Body of pancreas (tissue), 4 donors: ENCODE results near the gene SAYSD1. TPM values are rescaled to one million over a fixed set of nuclear protein-coding genes. Genes with fewer than 3 reads are reported as not detected.

ENCODE experiments used
- ATAC-seq: fragments of 150-250 bp; one replicate; pipeline ENCODE4 v1.9.1; 2016
- DNase-seq, 4 donors: peaks; one replicate each; pipeline ENCODE4 v3.0.0-alpha.2; 2019
- H3K27ac ChIP-seq, 4 donors: fragments of 200-600 bp; sonication (generic); 1 replicate in 3 of 4; 2 replicates in 1 of 4; pipeline versions ENCODE4 v1.5.1 to v1.6.1; 2016 to 2019; ENCODE audit warnings: mild to moderate bottlenecking in 1 of 4, mixed read lengths in 1 of 4, moderate library complexity in 1 of 4
- H3K27me3 ChIP-seq, 2 donors: fragments of 200-600 bp; sonication (generic); one replicate each; pipeline ENCODE4 v1.6.0; 2016; ENCODE audit warnings: mild to moderate bottlenecking in 1 of 2
- H3K36me3 ChIP-seq, 2 donors: fragments of 200-600 bp; sonication (generic); replicated peaks in 1 of 2; 2 replicates each; pipeline ENCODE4 v1.5.1; 2016; ENCODE audit warnings: low read depth in 2 of 2; ENCODE audit not compliant: insufficient read depth in 1 of 2
- H3K4me1 ChIP-seq: fragments of 200-600 bp; sonication (generic); one replicate; pipeline ENCODE4 v1.6.0; 2016
- H3K4me3 ChIP-seq, 2 donors: fragments of 200-600 bp; sonication (generic); 1 replicate in 1 of 2; 2 replicates in 1 of 2; pipeline ENCODE4 v1.5.1; 2016 to 2019
- H3K9me3 ChIP-seq, 3 donors: fragments of 200-600 bp; sonication (generic); 1 replicate in 2 of 3; 2 replicates in 1 of 3; pipeline ENCODE4 v1.5.1; 2016
- CTCF ChIP-seq, 7 experiments: fragments of 450-650 bp in 4 of 7; fragments of 200-600 bp in 3 of 7; sonication (generic) in 3 of 7; IDR thresholded peaks; one replicate each; pipeline ENCODE4 v1.5.1; 2016 to 2019; ENCODE audit warnings: antibody characterized with exemption in 7 of 7
- POLR2A ChIP-seq, 3 donors: fragments of 450-650 bp; IDR thresholded peaks; one replicate each; pipeline ENCODE4 v1.6.1; 2016; ENCODE audit warnings: antibody characterized with exemption in 3 of 3, mild to moderate bottlenecking in 2 of 3
- WGBS, 2 donors: methylation state at CpG; one replicate each; pipeline ENCODE4 v1.1.5; 2017; 5-methylcytosine and 5-hydroxymethylcytosine counted together
- intact Hi-C: fragments of 100-400 bp; cut with DNase I; formaldehyde crosslinking; loops from one replicate; pipeline ENCODE4 v1.15.1; 2023
- total RNA-seq, 2 donors: library from RNA; depleted of rRNA; stranded (reverse); fragments of >200 nt; gene quantifications; one replicate each; pipeline ENCODE4 v1.1.0, GENCODE V29; 2016

Gene SAYSD1
- total RNA-seq, 2 donors from 2014 or later, result 9.2 to 11.4 TPM

GRCh38 chr6:39085129-39085797, 29.7 kb downstream of the SAYSD1 start:
- Histone ChIP-seq H3K27me3 (no peaks in the 10 kb centered on the region), H3K36me3 (no peaks in the 10 kb centered on the region), H3K9me3 (no peaks in the 10 kb centered on the region), H3K4me3 (no peak overlapping the region), H3K4me1 (peaks cover 4% of the 10 kb centered on the region), H3K27ac (no peak overlapping the region)
- 84 to 91% methylated on average over 5 of the region's 5 CpGs for WGBS, 2 donors
- no peak for ATAC-seq
- DNase-seq, result no peak
- intact Hi-C loops, result no loop called here
- TF ChIP-seq CTCF (IDR thresholded peaks at IDR 0.05), result no peak
- no peak for TF ChIP-seq POLR2A (IDR thresholded peaks at IDR 0.05)

- intact Hi-C loops, result no loop called here
- peaks cover 4% of the 10 kb centered on the region for H3K4me1 ChIP-seq
- DNase-seq (no peak), ATAC-seq (no peak)
- H3K4me3 ChIP-seq, result no peak overlapping the region
- 78 to 84% methylated on average over 5 to 7 of the region's 7 CpGs for WGBS, 2 donors
- no peaks in the 10 kb centered on the region for H3K9me3 ChIP-seq
- H3K36me3 ChIP-seq, result no peaks in the 10 kb centered on the region
- no peak for TF ChIP-seq POLR2A (IDR thresholded peaks at IDR 0.05)
- TF ChIP-seq CTCF (IDR thresholded peaks at IDR 0.05), result no peak
- H3K27me3 ChIP-seq, result no peaks in the 10 kb centered on the region
- no peak overlapping the region for H3K27ac ChIP-seq
These were observed 30.5 kb downstream of the SAYSD1 start for GRCh38 chr6:39084506-39084905.

GRCh38 chr6:39083231-39083634, 31.8 kb downstream of the SAYSD1 start:
- H3K9me3 ChIP-seq, result no peaks in the 10 kb centered on the region
- TF ChIP-seq CTCF (IDR thresholded peaks at IDR 0.05) (no peak), POLR2A (IDR thresholded peaks at IDR 0.05) (no peak)
- no peaks in the 10 kb centered on the region for H3K27me3 ChIP-seq
- no peak overlapping the region for H3K27ac ChIP-seq
- H3K4me1 ChIP-seq, result peaks cover under 1% of the 10 kb centered on the region
- no peak for ATAC-seq
- intact Hi-C loops, result no loop called here
- no peaks in the 10 kb centered on the region for H3K36me3 ChIP-seq
- no peak overlapping the region for H3K4me3 ChIP-seq
- 61 to 78% methylated on average over 2 of the region's 2 CpGs for WGBS, 2 donors
- DNase-seq, result peak in 3 of 4 donors; percentile 28 to 35 (median 30)

- H3K27ac ChIP-seq, result no peak overlapping the region
- H3K4me1 ChIP-seq, result no peaks in the 10 kb centered on the region
- H3K36me3 ChIP-seq, result no peaks in the 10 kb centered on the region
- ATAC-seq (no peak), DNase-seq (no peak)
- 83 to 93% methylated on average over 7 to 8 of the region's 8 CpGs for WGBS, 2 donors
- no peak overlapping the region for H3K4me3 ChIP-seq
- H3K27me3 ChIP-seq, result no peaks in the 10 kb centered on the region
- no peaks in the 10 kb centered on the region for H3K9me3 ChIP-seq
- intact Hi-C loops, result no loop called here
- TF ChIP-seq POLR2A (IDR thresholded peaks at IDR 0.05), result no peak
- TF ChIP-seq CTCF (IDR thresholded peaks at IDR 0.05), result no peak
These were observed 32.7 kb downstream of the SAYSD1 start for GRCh38 chr6:39082310-39082709.

GRCh38 chr6:39080246-39080875, 34.6 kb downstream of the SAYSD1 start:
- H3K9me3 ChIP-seq, result no peaks in the 10 kb centered on the region
- ATAC-seq (no peak), DNase-seq (no peak)
- no peak overlapping the region for H3K27ac ChIP-seq
- intact Hi-C loops, result no loop called here
- TF ChIP-seq CTCF (IDR thresholded peaks at IDR 0.05) (no peak), POLR2A (IDR thresholded peaks at IDR 0.05) (no peak)
- H3K4me1 ChIP-seq, result no peaks in the 10 kb centered on the region
- H3K4me3 ChIP-seq, result no peak overlapping the region
- WGBS, 2 donors, result 76 to 92% methylated on average over 4 to 5 of the region's 5 CpGs
- H3K36me3 ChIP-seq, result no peaks in the 10 kb centered on the region
- H3K27me3 ChIP-seq, result no peaks in the 10 kb centered on the region
